DOHH2 (cell line): ENCODE data around the gene TRMT2A.

Experiments used
- EZH2phosphoT487 ChIP-seq: fragments of 200-600 bp; sonication (generic); IDR thresholded peaks from 2 replicates; pipeline ENCODE4 v1.6.1; 2017; ENCODE audit warnings: borderline replicate concordance, mild to moderate bottlenecking, antibody characterized with exemption, low read length, moderate library complexity, mixed read lengths
- TF ChIP-seq, protein P1 (sequence below): fragments of 200-600 bp; sonication (generic); IDR thresholded peaks from one replicate; pipeline ENCODE4 v1.5.1; 2014; ENCODE audit warnings: antibody characterized with exemption, mild to moderate bottlenecking, low read depth, low read length; ENCODE audit not compliant: poor library complexity, severe bottlenecking

DNA sequence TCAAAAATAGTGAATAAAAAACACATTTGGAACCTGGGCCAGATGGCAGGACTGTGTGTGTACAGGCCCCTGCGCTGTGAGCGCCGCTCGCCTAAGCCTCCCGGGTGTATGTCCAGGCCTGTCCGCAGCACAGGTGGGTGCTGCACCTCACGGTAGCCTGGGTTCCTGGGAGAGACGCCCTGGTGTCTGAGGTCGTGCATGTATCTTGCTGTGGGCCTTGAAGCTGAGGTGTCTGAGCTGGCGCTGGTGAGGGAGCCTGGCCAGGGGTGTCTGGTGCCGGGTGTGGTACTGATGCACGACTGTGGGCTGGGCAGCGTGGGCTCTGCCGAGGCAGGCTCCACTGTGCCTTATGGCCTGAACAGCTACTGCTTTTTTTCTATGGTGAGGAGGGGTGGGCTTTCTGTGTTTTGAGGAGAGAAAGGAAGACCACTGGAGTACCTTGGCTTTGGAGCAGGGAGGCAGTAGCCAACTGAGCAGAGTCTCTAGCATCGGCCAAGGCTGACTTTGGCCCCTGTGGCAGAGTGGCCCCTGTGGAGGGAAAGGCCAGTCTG lies 10.4 kb upstream of the TRMT2A start:
- TF ChIP-seq, protein P1, sequence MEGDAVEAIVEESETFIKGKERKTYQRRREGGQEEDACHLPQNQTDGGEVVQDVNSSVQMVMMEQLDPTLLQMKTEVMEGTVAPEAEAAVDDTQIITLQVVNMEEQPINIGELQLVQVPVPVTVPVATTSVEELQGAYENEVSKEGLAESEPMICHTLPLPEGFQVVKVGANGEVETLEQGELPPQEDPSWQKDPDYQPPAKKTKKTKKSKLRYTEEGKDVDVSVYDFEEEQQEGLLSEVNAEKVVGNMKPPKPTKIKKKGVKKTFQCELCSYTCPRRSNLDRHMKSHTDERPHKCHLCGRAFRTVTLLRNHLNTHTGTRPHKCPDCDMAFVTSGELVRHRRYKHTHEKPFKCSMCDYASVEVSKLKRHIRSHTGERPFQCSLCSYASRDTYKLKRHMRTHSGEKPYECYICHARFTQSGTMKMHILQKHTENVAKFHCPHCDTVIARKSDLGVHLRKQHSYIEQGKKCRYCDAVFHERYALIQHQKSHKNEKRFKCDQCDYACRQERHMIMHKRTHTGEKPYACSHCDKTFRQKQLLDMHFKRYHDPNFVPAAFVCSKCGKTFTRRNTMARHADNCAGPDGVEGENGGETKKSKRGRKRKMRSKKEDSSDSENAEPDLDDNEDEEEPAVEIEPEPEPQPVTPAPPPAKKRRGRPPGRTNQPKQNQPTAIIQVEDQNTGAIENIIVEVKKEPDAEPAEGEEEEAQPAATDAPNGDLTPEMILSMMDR = no peak
- TF ChIP-seq EZH2phosphoT487 = no peak
